NCI-H2227 (cell line): ENCODE measurements around the gene PPP1R37.

Source experiments
- DNase-seq: peaks from one replicate; lab custom pipeline; 2025; ENCODE audit not compliant: unreplicated experiment; lab: John Stamatoyannopoulos, UW

The PPP1R37 gene

GRCh38 chr19:45168767-45169351 lies 75.9 kb downstream of the PPP1R37 start:
- DNase-seq = no peak

GRCh38 chr19:45169602-45170001 lies 76.6 kb downstream of the PPP1R37 start:
- DNase-seq = no peak

- no peak for DNase-seq
Observed at GRCh38 chr19:45170146-45171106, 77.4 kb downstream of the PPP1R37 start.

- no peak for DNase-seq
Observed at GRCh38 chr19:45171211-45171623, 78.2 kb downstream of the PPP1R37 start.

GRCh38 chr19:45172173-45172572 lies 79.2 kb downstream of the PPP1R37 start:
- DNase-seq = no peak

- no peak for DNase-seq
Observed at GRCh38 chr19:45172611-45173208, 79.7 kb downstream of the PPP1R37 start.

GRCh38 chr19:45173816-45174215 lies 80.8 kb downstream of the PPP1R37 start:
- DNase-seq = no peak

GRCh38 chr19:45175515-45176345 lies 82.8 kb downstream of the PPP1R37 start:
- no peak for DNase-seq

GRCh38 chr19:45177817-45178261 lies 84.9 kb downstream of the PPP1R37 start, which contains the start of gene TRAPPC6A:
TSS of gene TRAPPC6A (minus strand) at chr19:45178237. CDS start at chr19:45178218, 19 bp downstream.
- peak; percentile 59 for DNase-seq

GRCh38 chr19:45178262-45179071 lies 85.5 kb downstream of the PPP1R37 start, which contains the start of gene BLOC1S3:
TSS of gene BLOC1S3 (plus strand) at chr19:45178784. CDS start at chr19:45179297, 513 bp downstream.
- peak; percentile 98 for DNase-seq

- DNase-seq = peak; percentile 36
Observed at GRCh38 chr19:45179072-45179891, 86.3 kb downstream of the PPP1R37 start.

- DNase-seq = no peak
Observed at GRCh38 chr19:45179892-45180370, 87.0 kb downstream of the PPP1R37 start.

- DNase-seq = no peak
Observed at GRCh38 chr19:45180936-45181335, 88.0 kb downstream of the PPP1R37 start.

GRCh38 chr19:45182758-45183157 lies 89.8 kb downstream of the PPP1R37 start:
- DNase-seq = no peak

GRCh38 chr19:45184115-45184514 lies 91.1 kb downstream of the PPP1R37 start:
- no peak for DNase-seq

- no peak for DNase-seq
Observed at GRCh38 chr19:45186509-45187334, 93.7 kb downstream of the PPP1R37 start.

- DNase-seq = peak; percentile 43
Observed at GRCh38 chr19:45187421-45188100, 94.6 kb downstream of the PPP1R37 start.
